Measurements from ENCODE around the gene APPL2. TPM values are rescaled to one million over a fixed set of nuclear protein-coding genes. Genes with fewer than 3 reads are reported as not detected.

The APPL2 gene
- total RNA-seq, 1 donor from 2014 or later, result 17.7 TPM

DNA sequence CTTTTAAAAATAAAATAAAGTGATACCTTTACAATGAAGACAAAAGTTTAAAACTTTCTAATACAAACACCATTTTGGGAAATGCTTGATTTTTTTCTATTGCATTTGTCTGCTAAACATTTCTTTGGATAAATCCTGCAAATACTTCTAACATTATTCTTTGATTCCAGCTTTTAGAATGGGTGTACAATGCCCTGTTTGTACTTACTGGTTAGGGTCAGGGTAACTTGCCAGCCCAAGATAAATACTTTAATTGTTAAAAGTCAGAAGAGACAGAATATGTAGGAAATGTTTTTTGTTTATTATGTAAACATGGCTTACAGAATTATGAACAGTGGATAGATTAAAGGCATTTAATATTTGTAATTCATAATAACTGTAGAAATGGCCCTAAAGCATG lies 68.0 kb downstream of the APPL2 start:
- H3K9me3 Mint-ChIP-seq (ENCODE audit: unreplicated experiment), result no peaks in the 10 kb centered on the region
- no peak for FAIRE-seq

DNA sequence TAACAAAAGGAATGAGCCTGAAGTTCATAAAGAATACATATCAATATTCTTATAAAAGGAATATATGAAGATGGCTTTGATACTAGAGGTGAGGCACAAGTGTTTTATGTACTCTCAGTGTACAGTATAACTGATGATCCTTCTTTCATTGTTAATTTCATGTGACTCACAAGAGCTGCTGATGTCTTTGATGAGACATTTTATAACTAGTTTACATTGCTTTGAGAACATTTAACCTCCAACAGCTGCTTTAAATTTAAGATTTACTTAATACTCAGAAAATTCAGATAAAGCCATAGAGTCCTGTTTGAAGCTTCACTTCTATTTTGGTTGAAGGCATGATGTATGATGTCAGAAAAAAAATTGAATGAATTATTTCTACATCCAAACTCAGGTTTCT lies 68.6 kb downstream of the APPL2 start:
- Histone ChIP-seq H3K36me3 (ENCODE audit: insufficient read depth, low read length) (peaks cover 42% of the 10 kb centered on the region), H3K9me3 (ENCODE audit: insufficient read depth, low read depth, low read length) (no peaks in the 10 kb centered on the region), H3K27me3 (ENCODE audit: insufficient read depth, low read length) (no peaks in the 10 kb centered on the region), H3K4me2 (ENCODE audit: low read length) (no peak overlapping the region), H2AFZ (ENCODE audit: low read depth, low read length) (no peak overlapping the region), H3K4me1 (ENCODE audit: insufficient read depth, low read length) (no peaks in the 10 kb centered on the region), H3K79me2 (ENCODE audit: insufficient read depth, low read length) (no peaks in the 10 kb centered on the region), H3K4me3 (ENCODE audit: insufficient read depth, low read depth, low read length) (no peak overlapping the region), H3K9ac (ENCODE audit: low read length) (no peak overlapping the region), H3K27ac (ENCODE audit: low read depth, low read length) (no peak overlapping the region), H4K20me1 (ENCODE audit: insufficient read depth, low read length) (peaks cover 5% of the 10 kb centered on the region)
- TF ChIP-seq, protein P1, sequence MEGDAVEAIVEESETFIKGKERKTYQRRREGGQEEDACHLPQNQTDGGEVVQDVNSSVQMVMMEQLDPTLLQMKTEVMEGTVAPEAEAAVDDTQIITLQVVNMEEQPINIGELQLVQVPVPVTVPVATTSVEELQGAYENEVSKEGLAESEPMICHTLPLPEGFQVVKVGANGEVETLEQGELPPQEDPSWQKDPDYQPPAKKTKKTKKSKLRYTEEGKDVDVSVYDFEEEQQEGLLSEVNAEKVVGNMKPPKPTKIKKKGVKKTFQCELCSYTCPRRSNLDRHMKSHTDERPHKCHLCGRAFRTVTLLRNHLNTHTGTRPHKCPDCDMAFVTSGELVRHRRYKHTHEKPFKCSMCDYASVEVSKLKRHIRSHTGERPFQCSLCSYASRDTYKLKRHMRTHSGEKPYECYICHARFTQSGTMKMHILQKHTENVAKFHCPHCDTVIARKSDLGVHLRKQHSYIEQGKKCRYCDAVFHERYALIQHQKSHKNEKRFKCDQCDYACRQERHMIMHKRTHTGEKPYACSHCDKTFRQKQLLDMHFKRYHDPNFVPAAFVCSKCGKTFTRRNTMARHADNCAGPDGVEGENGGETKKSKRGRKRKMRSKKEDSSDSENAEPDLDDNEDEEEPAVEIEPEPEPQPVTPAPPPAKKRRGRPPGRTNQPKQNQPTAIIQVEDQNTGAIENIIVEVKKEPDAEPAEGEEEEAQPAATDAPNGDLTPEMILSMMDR (IDR thresholded peaks at IDR 0.05; ENCODE audit: insufficient read depth, low read depth, low read length), result no peak
- no peaks in the 10 kb centered on the region for H3K27me3 Mint-ChIP-seq (ENCODE audit: low read depth, unreplicated experiment)
- H3K4me3 Mint-ChIP-seq (ENCODE audit: unreplicated experiment), result no peak overlapping the region
- no peak for DNase-seq (ENCODE audit: low read depth)
- H3K36me3 Mint-ChIP-seq (ENCODE audit: low read depth, unreplicated experiment), result peaks cover 12% of the 10 kb centered on the region
- no peaks in the 10 kb centered on the region for H3K9me3 Mint-ChIP-seq (ENCODE audit: unreplicated experiment)
- no peak overlapping the region for H3K27ac Mint-ChIP-seq (ENCODE audit: unreplicated experiment)
- no peak for FAIRE-seq
- peaks cover 4% of the 10 kb centered on the region for H3K4me1 Mint-ChIP-seq (ENCODE audit: low read depth, unreplicated experiment)

More for the DNA sequence above, 68.0 kb downstream of the APPL2 start:
- no peak overlapping the region for H3K9ac ChIP-seq (ENCODE audit: low read length)
- H3K79me2 ChIP-seq (ENCODE audit: insufficient read depth, low read length), result no peaks in the 10 kb centered on the region
- Mint-ChIP-seq H3K4me1 (ENCODE audit: low read depth, unreplicated experiment) (peaks cover 4% of the 10 kb centered on the region), H3K4me3 (ENCODE audit: unreplicated experiment) (no peak overlapping the region), H3K36me3 (ENCODE audit: low read depth, unreplicated experiment) (peaks cover 12% of the 10 kb centered on the region), H3K27me3 (ENCODE audit: low read depth, unreplicated experiment) (no peaks in the 10 kb centered on the region), H3K27ac (ENCODE audit: unreplicated experiment) (no peak overlapping the region)
- H3K4me1 ChIP-seq (ENCODE audit: insufficient read depth, low read length), result no peaks in the 10 kb centered on the region
- no peaks in the 10 kb centered on the region for H3K27me3 ChIP-seq (ENCODE audit: insufficient read depth, low read length)
- H3K4me2 ChIP-seq (ENCODE audit: low read length), result no peak overlapping the region
- no peak overlapping the region for H2AFZ ChIP-seq (ENCODE audit: low read depth, low read length)
- H3K4me3 ChIP-seq (ENCODE audit: insufficient read depth, low read depth, low read length), result no peak overlapping the region
- peaks cover 42% of the 10 kb centered on the region for H3K36me3 ChIP-seq (ENCODE audit: insufficient read depth, low read length)
- no peak overlapping the region for H3K27ac ChIP-seq (ENCODE audit: low read depth, low read length)
- no peak for DNase-seq (ENCODE audit: low read depth)
- TF ChIP-seq, protein P1 (IDR thresholded peaks at IDR 0.05; ENCODE audit: insufficient read depth, low read depth, low read length), result no peak
- TF ChIP-seq EZH2 (IDR thresholded peaks at IDR 0.05; ENCODE audit: insufficient read depth, low read length), result no peak
- no peaks in the 10 kb centered on the region for H3K9me3 ChIP-seq (ENCODE audit: insufficient read depth, low read depth, low read length)
- peaks cover 6% of the 10 kb centered on the region for H4K20me1 ChIP-seq (ENCODE audit: insufficient read depth, low read length)

DNA sequence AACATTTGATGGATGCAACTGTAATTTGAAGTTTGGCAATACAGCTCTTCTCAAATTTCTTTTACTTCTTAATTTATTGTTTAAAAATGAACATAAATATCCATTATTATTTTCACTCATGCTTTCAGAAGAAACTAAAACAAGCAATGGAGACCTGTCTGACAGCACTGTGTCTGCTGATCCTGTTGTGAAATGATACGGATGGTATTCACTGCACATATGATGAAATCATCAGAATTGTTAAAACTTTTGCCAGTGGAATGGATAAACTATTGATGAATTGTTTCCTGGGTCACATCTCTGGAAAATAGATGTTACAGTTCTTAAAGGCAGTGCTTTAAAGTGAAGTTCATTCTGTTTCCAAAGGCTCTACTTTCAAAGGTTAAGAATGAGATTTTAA lies 69.2 kb downstream of the APPL2 start:
- peaks cover 4% of the 10 kb centered on the region for H3K4me1 Mint-ChIP-seq (ENCODE audit: low read depth, unreplicated experiment)
- no peak overlapping the region for H2AFZ ChIP-seq (ENCODE audit: low read depth, low read length)

More for the DNA sequence above, 69.2 kb downstream of the APPL2 start:
- no peaks in the 10 kb centered on the region for H3K4me1 ChIP-seq (ENCODE audit: insufficient read depth, low read length)
- H3K9me3 ChIP-seq (ENCODE audit: insufficient read depth, low read depth, low read length), result no peaks in the 10 kb centered on the region
- H4K20me1 ChIP-seq (ENCODE audit: insufficient read depth, low read length), result no peaks in the 10 kb centered on the region
- no peaks in the 10 kb centered on the region for H3K79me2 ChIP-seq (ENCODE audit: insufficient read depth, low read length)
- no peaks in the 10 kb centered on the region for H3K27me3 ChIP-seq (ENCODE audit: insufficient read depth, low read length)
- H3K4me3 ChIP-seq (ENCODE audit: insufficient read depth, low read depth, low read length), result no peak overlapping the region
- Mint-ChIP-seq H3K4me3 (ENCODE audit: unreplicated experiment) (no peak overlapping the region), H3K27me3 (ENCODE audit: low read depth, unreplicated experiment) (no peaks in the 10 kb centered on the region), H3K27ac (ENCODE audit: unreplicated experiment) (no peak overlapping the region), H3K9me3 (ENCODE audit: unreplicated experiment) (no peaks in the 10 kb centered on the region), H3K36me3 (ENCODE audit: low read depth, unreplicated experiment) (peaks cover 15% of the 10 kb centered on the region)
- no peak for TF ChIP-seq EZH2 (IDR thresholded peaks at IDR 0.05; ENCODE audit: insufficient read depth, low read length)
- TF ChIP-seq, protein P1 (IDR thresholded peaks at IDR 0.05; ENCODE audit: insufficient read depth, low read depth, low read length), result no peak
- H3K4me2 ChIP-seq (ENCODE audit: low read length), result no peak overlapping the region
- H3K9ac ChIP-seq (ENCODE audit: low read length), result no peak overlapping the region
- H3K27ac ChIP-seq (ENCODE audit: low read depth, low read length), result no peak overlapping the region
- H3K36me3 ChIP-seq (ENCODE audit: insufficient read depth, low read length), result peaks cover 44% of the 10 kb centered on the region
- FAIRE-seq (no peak), DNase-seq (ENCODE audit: low read depth) (no peak)
